ENCODE results near the gene LY6G6F.

Gene LY6G6F

GRCh38 chr6:31740397-31741223 lies 33.9 kb downstream of the LY6G6F start:
- DNase-seq, result no peak

GRCh38 chr6:31741815-31742214 lies 35.1 kb downstream of the LY6G6F start:
- no peak for DNase-seq

GRCh38 chr6:31742894-31743293 lies 36.2 kb downstream of the LY6G6F start:
- no peak for DNase-seq

- no peak for DNase-seq
Observed at GRCh38 chr6:31744422-31744821, 37.8 kb downstream of the LY6G6F start.

GRCh38 chr6:31749301-31750036 lies 42.8 kb downstream of the LY6G6F start:
- no peak for DNase-seq

- DNase-seq, result no peak
Observed at GRCh38 chr6:31750411-31751022, 43.9 kb downstream of the LY6G6F start.

GRCh38 chr6:31752739-31753319 lies 46.2 kb downstream of the LY6G6F start:
- no peak for DNase-seq

GRCh38 chr6:31758281-31758680 lies 51.6 kb downstream of the LY6G6F start:
- DNase-seq, result no peak
